Heart right ventricle (tissue), 16 donors: Measurements from ENCODE around the gene RNF225. TPM values are rescaled to one million over a fixed set of nuclear protein-coding genes. Genes with fewer than 3 reads are reported as not detected.

Experiments used
- ATAC-seq, 8 donors: fragments of 200-7000 bp; cut with Tn5 transposase; one replicate each; pipeline ENCODE4 v1.9.1; 2020; ENCODE audit warnings: mild to moderate bottlenecking in 8 of 8, moderate library complexity in 8 of 8, moderate number of reproducible peaks in 1 of 8
- DNase-seq, 2 donors: peaks; one replicate each; pipeline ENCODE4 v3.0.0-alpha.2; 2020
- H3K27ac ChIP-seq, 10 donors: fragments of 200-600 bp; sonication (generic) in 2 of 10; one replicate each; pipeline versions ENCODE4 v1.5.0 to v1.8.0; 2020 to 2022; ENCODE audit warnings: mild to moderate bottlenecking in 3 of 10
- H3K27me3 ChIP-seq, 7 donors: fragments of 200-600 bp; one replicate each; pipeline ENCODE4 v1.8.0; 2021 to 2022; ENCODE audit warnings: mild to moderate bottlenecking in 2 of 7
- H3K36me3 ChIP-seq, 9 donors: fragments of 200-600 bp; sonication (generic) in 1 of 9; one replicate each; pipeline versions ENCODE4 v1.5.0 to v1.8.0; 2020 to 2022; ENCODE audit warnings: mild to moderate bottlenecking in 2 of 9
- H3K4me1 ChIP-seq, 9 donors: fragments of 200-600 bp; sonication (generic) in 1 of 9; one replicate each; pipeline versions ENCODE4 v1.5.0 to v1.8.0; 2020 to 2022; ENCODE audit warnings: mild to moderate bottlenecking in 4 of 9
- H3K4me3 ChIP-seq, 10 donors: fragments of 200-600 bp; sonication (generic) in 2 of 10; one replicate each; pipeline versions ENCODE4 v1.5.0 to v1.8.0; 2020 to 2022; ENCODE audit warnings: mild to moderate bottlenecking in 7 of 10, moderate library complexity in 2 of 10
- H3K9me3 ChIP-seq, 11 donors: fragments of 200-600 bp in 10 of 11; sonication (generic) in 2 of 11; one replicate each; pipeline versions ENCODE4 v1.5.0 to v1.8.0; 2013 to 2022; ENCODE audit warnings: mild to moderate bottlenecking in 2 of 11, control low read depth in 1 of 11, moderate library complexity in 1 of 11
- WGBS, 2 donors: extraction: QIAGEN DNeasy Blood & Tissue Kit; methylation state at CpG; one replicate each; pipeline ENCODE4 v1.1.7; 2013; ENCODE audit warnings: inconsistent platforms in 1 of 2; 5-methylcytosine and 5-hydroxymethylcytosine counted together
- intact Hi-C, 10 donors: fragments of 100-400 bp; cut with DNase I; formaldehyde crosslinking; loops; one replicate each; pipeline versions ENCODE4 v1.11.1 to v1.14.2; 2022
- polyA plus RNA-seq, 2 donors: library from polyadenylated mRNA; stranded (reverse); fragments of 200-250 nt; gene quantifications; one replicate each; pipeline ENCODE4 v1.2.3, GENCODE V29; 2013
- total RNA-seq, 10 donors: library from RNA; stranded (reverse); fragmentation: NEBNext Ultra II Directional in 3 of 10; extraction: Animal tissue kit (Norgen Biotek cat#: 25700) in 3 of 10; gene quantifications; one replicate each; pipeline versions ENCODE4 v1.2.1 to v1.2.4, GENCODE V29; 2021 to 2023
- TF ChIP-seq, protein P1 (sequence below), 9 donors: fragments of 200-600 bp; sonication (generic) in 2 of 9; IDR thresholded peaks; one replicate each; pipeline versions ENCODE4 v1.5.0 to v1.8.0; 2021 to 2022; ENCODE audit warnings: antibody characterized with exemption in 9 of 9, mild to moderate bottlenecking in 5 of 9, moderate library complexity in 1 of 9
- donor health status: Arrhythmogenic right ventricular cardiomyopathy.
- donor health status: ischemic (EF 13 %, LVEDD 7.1; RV severe dilation, severe dysfunction).
- donor health status: healthy with polysubstance abuse.
- donor health status: DM: no; HTN: yes; CAD: no.
- donor health status: DM: no; HTN: no; CAD: no.
- donor health status: ischemic (EF 25% LVEDD 6.9; RV normal size, moderate dysfunction).
- donor health status: ischemic (EF 25% LVEDD 5.7; RV mildly dilated, moderate dysfunction).
- donor health status: healthy.
- donor health status: DM: yes; HTN: yes; CAD: no.
- donor health status: Ischemic cardiomyopathy.
- donor health status: ischemic (EF 35%, LVEDD 5.7; RV mildly dilated, moderate dysfunction).
- donor health status: nonischemic (EF 11% LVEDD 7.7; RV severe dilation, severe dysfunction).
- donor health status: DM: yes; HTN: yes; CAD: no.
- donor health status: PGD.
- donor health status: ischemic (EF 29% LVEDD 5.4; RV normal size, mild dysfunction).
- donor health status: nonischemic (EF 23%, LVEDD 6.1; RV moderate dilation, normal function).

RNF225 gene
- total and polyA plus RNA-seq, 12 donors: not detected

DNA sequence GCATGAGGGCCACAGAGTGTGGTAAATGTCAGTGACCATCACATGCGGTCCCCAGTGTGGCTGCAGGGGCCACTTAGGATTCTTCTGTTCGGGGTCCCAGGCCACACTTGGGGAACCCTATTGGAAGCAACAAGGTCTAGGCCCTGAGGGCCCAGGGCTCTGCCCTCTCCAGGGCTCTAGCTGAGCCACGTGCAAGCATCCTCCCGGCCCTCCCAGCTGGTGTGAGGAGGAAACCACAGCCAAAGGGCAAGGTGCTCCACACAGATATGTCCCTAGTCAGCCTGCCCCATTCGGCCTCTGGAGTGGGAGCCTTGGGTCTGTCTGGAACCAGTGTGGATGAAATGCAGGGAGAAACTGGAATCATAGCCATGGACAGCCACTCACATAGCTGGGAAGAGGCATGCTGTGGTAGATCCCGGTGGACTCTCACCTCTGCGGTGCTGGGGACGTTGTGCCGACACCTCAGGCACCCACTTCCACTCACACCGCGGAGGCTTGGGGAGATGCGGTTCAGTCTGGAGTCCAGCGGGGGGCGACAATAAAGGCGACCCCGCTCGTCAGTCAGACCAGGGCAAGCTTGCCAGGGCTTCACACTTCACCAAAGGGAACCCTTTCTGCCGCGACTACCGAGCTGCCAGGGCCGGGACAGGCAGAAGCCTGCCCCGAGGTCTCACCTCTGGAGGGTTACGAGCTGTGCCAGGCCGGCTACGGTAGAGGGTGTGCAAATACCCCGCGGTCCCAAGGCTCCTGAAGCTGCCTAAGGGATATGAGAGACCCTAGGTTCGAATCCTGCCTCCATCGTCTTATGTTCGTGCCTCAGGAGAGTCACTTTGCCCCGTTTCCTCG, 28.6 kb upstream of the RNF225 start:
- no peak overlapping the region for H3K4me3 ChIP-seq
- H3K27ac ChIP-seq: no peak overlapping the region
- peaks cover 0 to 10% (median 2%) of the 10 kb centered on the region in 9 donors for H3K4me1 ChIP-seq
- TF ChIP-seq, protein P1, sequence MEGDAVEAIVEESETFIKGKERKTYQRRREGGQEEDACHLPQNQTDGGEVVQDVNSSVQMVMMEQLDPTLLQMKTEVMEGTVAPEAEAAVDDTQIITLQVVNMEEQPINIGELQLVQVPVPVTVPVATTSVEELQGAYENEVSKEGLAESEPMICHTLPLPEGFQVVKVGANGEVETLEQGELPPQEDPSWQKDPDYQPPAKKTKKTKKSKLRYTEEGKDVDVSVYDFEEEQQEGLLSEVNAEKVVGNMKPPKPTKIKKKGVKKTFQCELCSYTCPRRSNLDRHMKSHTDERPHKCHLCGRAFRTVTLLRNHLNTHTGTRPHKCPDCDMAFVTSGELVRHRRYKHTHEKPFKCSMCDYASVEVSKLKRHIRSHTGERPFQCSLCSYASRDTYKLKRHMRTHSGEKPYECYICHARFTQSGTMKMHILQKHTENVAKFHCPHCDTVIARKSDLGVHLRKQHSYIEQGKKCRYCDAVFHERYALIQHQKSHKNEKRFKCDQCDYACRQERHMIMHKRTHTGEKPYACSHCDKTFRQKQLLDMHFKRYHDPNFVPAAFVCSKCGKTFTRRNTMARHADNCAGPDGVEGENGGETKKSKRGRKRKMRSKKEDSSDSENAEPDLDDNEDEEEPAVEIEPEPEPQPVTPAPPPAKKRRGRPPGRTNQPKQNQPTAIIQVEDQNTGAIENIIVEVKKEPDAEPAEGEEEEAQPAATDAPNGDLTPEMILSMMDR (IDR thresholded peaks at IDR 0.05): no peak
- DNase-seq (no peak), ATAC-seq (no peak)
- no peaks in the 10 kb centered on the region for H3K9me3 ChIP-seq
- intact Hi-C loops: no loop called here
- H3K27me3 ChIP-seq: peaks cover 0 to 30% (median 14%) of the 10 kb centered on the region in 7 donors
- H3K36me3 ChIP-seq: no peaks in the 10 kb centered on the region
- WGBS, 2 donors: 90 to 94% methylated on average over 32 of the region's 32 CpGs

DNA sequence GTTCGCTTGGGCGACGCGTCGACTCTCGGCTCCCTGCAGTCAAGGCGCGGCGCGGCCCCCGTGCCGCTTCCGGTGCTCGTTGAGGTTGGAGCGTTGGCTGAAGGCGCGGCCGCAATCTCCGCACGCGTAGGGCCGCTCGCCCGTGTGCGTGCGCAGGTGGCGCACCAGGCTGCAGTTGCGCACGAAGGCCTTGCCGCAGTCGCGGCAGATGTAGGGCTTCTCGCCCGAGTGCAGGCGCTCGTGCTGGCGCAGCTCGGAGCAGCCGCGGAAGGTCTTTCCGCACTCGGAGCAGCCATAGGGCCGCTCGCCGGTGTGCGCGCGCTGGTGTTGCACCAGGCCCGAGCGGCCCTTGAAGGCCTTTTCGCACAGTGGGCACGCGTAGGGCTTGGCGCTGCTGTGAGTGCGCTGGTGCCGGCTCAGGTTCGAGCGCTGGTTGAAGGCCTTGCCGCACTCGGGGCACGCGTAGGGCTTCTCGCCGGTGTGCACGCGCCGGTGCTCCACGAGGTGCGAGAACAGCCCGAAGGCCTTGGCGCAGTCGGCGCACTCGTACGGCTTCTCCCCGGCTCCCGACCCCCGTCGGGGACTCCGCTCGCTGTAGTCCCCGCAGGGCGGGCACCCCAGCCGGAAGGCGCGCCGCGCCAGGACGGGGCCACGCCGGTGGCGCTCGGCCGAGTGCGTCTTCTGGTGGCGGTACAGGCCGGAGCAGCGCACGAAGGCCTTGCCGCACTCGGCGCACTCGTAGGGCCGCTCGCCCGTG, 27.6 kb upstream of the RNF225 start:
- peaks cover 0 to 30% (median 14%) of the 10 kb centered on the region in 7 donors for H3K27me3 ChIP-seq
- 24 to 30% methylated on average over 95 to 106 of the region's 106 CpGs for WGBS, 2 donors
- intact Hi-C loops: no loop called here
- no peaks in the 10 kb centered on the region for H3K36me3 ChIP-seq
- no peak for DNase-seq
- TF ChIP-seq, protein P1 (IDR thresholded peaks at IDR 0.05): no peak
- ATAC-seq: no peak
- H3K4me3 ChIP-seq: no peak overlapping the region
- H3K4me1 ChIP-seq: peaks cover 0 to 14% (median 5%) of the 10 kb centered on the region in 9 donors
- no peak overlapping the region for H3K27ac ChIP-seq
- no peaks in the 10 kb centered on the region for H3K9me3 ChIP-seq

DNA sequence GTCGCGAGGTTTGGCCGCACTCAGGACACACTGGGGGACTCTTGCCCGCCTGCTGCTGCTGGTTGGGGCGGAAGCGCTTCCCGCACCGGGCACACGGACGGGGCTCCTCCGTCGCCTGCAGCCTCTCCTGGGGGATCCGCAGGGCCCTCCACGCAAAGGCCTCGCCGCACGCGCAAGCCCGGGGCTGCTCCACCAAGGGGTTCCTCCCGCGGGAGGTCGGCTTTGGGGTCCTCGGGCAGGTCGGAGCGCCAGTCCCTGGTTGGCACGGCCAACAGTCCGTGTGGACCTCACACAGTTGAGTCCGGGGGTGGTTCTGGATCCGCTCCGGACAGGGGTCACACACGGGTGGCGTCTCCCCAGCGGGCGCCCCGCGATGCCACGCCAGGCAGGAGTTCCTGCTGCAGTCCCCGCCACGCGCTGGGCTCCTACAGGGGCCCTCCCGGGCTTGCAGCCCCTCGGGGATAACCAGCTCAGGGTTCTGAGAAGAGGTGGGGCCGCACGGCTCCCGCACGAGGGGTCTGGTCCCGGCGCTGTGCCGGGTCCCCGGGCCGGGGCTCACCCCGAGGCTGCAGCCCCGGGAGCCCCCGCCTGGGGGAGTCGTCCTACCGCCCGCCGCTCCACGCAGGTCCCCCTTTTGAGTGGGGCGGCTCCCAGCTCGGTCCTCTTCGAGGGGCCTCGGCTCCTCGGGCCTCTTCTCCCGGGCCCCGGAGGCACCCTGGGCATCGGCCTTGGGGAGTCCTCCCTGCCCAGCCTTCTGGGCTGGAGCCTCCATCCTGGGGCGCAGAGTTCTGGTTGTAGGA, 26.7 kb upstream of the RNF225 start:
- Histone ChIP-seq H3K4me1 (peaks cover 0 to 12% (median 4%) of the 10 kb centered on the region in 9 donors), H3K27me3 (peaks cover 0 to 30% (median 14%) of the 10 kb centered on the region in 7 donors), H3K36me3 (no peaks in the 10 kb centered on the region), H3K9me3 (no peaks in the 10 kb centered on the region), H3K27ac (no peak overlapping the region), H3K4me3 (no peak overlapping the region)
- intact Hi-C loops: no loop called here
- ATAC-seq (no peak), DNase-seq (no peak)
- 69% methylated on average over 59 to 68 of the region's 68 CpGs for WGBS, 2 donors
- TF ChIP-seq, protein P1 (IDR thresholded peaks at IDR 0.05): no peak
